ENCODE measurements around the gene CUL3. TPM values are rescaled to one million over a fixed set of nuclear protein-coding genes. Genes with fewer than 3 reads are reported as not detected.
A peak's percentile ranks its signal among the peaks of the same experiment; 100 is the strongest.

Gene CUL3
- polyA plus RNA-seq, 6 donors from 2014 or later: 29.4 to 65.2 (median 40.3) TPM

DNA sequence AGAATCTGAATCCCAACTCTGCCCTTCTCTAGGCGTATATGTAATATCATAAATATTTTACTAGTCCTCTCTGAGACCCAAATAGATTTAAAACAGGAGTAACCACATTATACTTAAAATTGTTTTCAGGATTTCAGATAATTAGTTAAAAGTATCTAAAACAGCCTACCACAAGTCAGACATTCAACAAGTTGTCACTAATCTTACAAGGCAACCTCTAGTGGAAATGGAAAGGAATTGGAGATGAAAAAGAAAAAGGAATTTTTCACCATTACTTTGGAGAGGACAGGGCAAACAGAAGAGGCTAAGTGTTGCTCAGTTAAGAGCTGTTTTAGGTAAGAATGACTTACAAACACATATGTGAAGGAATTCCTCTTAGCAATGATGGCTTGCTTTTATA is 11.4 kb downstream of the CUL3 start:
- Mint-ChIP-seq H3K27ac (peak overlapping the region in 2 of 6 donors; percentile 9 to 62), H3K27me3 (no peaks in the 10 kb centered on the region), H3K4me1 (peaks cover 56 to 78% (median 73%) of the 10 kb centered on the region in 3 donors), H3K9me3 (no peaks in the 10 kb centered on the region), H3K4me3 (peak overlapping the region in 6 of 8 donors; percentile 3 to 66 (median 36)), H3K36me3 (no peaks in the 10 kb centered on the region)
- ATAC-seq (ENCODE audit: low read depth in 2 of 2): no peak
- DNase-seq: no peak

GRCh38 chr2:224572338-224572737 is 12.8 kb downstream of the CUL3 start:
- ATAC-seq (ENCODE audit: low read depth in 2 of 2) (no peak), DNase-seq (no peak)
- Mint-ChIP-seq H3K27ac (no peak overlapping the region), H3K4me3 (peak overlapping the region in 5 of 8 donors; percentile 4 to 40 (median 36)), H3K4me1 (peaks cover 62 to 85% (median 80%) of the 10 kb centered on the region in 3 donors), H3K36me3 (peaks cover 9% of the 10 kb centered on the region in 2 donors), H3K27me3 (no peaks in the 10 kb centered on the region), H3K9me3 (peaks cover 0 to 7% (median 4%) of the 10 kb centered on the region in 7 donors)

DNA sequence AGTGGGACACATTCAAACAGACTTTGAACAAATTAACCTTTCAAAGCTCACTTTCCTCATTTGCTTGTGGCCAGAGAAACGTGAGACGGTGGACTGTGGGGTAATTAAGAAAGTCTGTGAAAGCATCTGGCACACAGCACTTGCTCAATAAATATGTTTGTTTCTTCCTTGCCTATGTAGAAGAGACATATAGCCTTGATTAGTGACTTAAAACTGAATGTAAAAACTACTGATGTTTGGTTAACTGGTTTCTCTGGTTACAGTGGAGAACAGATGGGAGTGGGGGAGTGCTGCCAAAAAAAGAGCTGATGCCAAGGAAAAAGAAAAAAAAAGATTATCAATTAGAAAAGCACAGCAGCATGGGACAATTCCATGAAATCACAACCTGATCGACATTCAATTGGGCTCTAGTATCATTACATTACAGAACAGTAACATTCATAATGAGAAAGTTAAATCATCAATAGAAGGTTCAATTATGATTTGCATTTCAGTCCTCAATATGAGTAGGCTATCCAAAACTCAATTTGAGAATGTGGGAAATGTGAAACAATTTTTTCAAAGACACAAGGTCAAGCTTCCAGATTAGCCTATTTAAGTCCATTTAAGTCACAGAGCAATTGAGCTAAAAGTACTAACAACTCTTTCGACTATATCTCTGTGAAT is 14.7 kb downstream of the CUL3 start:
- DNase-seq (no peak), ATAC-seq (ENCODE audit: low read depth in 2 of 2) (no peak)
- peak overlapping the region in 5 of 8 donors; percentile 7 to 61 (median 20) for H3K4me3 Mint-ChIP-seq
- H3K27ac Mint-ChIP-seq: peak overlapping the region in 3 of 6 donors; percentile 16 to 58 (median 48)
- peaks cover 25% of the 10 kb centered on the region in 2 donors for H3K36me3 Mint-ChIP-seq
- H3K9me3 Mint-ChIP-seq: peaks cover 0 to 14% (median 6%) of the 10 kb centered on the region in 7 donors
- H3K27me3 Mint-ChIP-seq: no peaks in the 10 kb centered on the region
- H3K4me1 Mint-ChIP-seq: peaks cover 61 to 75% (median 74%) of the 10 kb centered on the region in 3 donors

GRCh38 chr2:224569654-224570053 is 15.5 kb downstream of the CUL3 start:
- DNase-seq (no peak), ATAC-seq (ENCODE audit: low read depth in 2 of 2) (no peak)
- Mint-ChIP-seq H3K27me3 (no peaks in the 10 kb centered on the region), H3K9me3 (peaks cover 0 to 14% (median 6%) of the 10 kb centered on the region in 7 donors), H3K4me3 (peak overlapping the region in 1 of 8 donors; percentile 61), H3K27ac (peak overlapping the region in 1 of 6 donors; percentile 48), H3K36me3 (peaks cover 27% of the 10 kb centered on the region in 2 donors), H3K4me1 (peaks cover 58 to 75% (median 74%) of the 10 kb centered on the region in 3 donors)

GRCh38 chr2:224565452-224566035 is 19.6 kb downstream of the CUL3 start:
- no peaks in the 10 kb centered on the region for H3K27me3 Mint-ChIP-seq
- DNase-seq: no peak
- peaks cover 27% of the 10 kb centered on the region in 2 donors for H3K36me3 Mint-ChIP-seq
- H3K4me3 Mint-ChIP-seq: peak overlapping the region in 1 of 8 donors; percentile 36
- H3K9me3 Mint-ChIP-seq: peaks cover 0 to 14% (median 6%) of the 10 kb centered on the region in 7 donors
- peak overlapping the region in 3 of 6 donors; percentile 15 to 57 (median 42) for H3K27ac Mint-ChIP-seq
- peaks cover 44 to 66% (median 48%) of the 10 kb centered on the region in 3 donors for H3K4me1 Mint-ChIP-seq
- no peak for ATAC-seq (ENCODE audit: low read depth in 2 of 2)

DNA sequence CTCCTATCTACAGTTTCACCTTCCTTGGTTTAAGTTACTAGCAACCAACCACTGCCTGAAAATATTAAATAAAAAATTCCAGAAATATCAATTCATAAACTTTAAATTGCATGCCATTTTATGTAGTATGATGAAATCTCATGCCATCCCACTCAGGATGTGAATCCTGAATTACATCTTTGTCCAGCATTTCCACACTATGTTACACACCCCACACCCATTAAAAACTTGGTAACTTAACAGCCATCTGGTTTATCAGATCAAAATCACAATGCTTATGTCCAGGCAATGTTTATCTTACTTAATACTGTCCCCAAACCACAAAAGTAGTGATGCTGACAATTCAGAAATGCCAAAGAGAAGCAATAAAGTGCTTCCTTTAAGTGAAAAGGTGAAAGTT is 21.6 kb downstream of the CUL3 start:
- ATAC-seq (ENCODE audit: low read depth in 2 of 2) (no peak), DNase-seq (no peak)
- Mint-ChIP-seq H3K4me3 (peak overlapping the region in 2 of 8 donors; percentile 22 to 56), H3K27ac (peak overlapping the region in 2 of 6 donors; percentile 5 to 46), H3K4me1 (peaks cover 30 to 54% (median 37%) of the 10 kb centered on the region in 3 donors), H3K9me3 (peaks cover 0 to 14% (median 6%) of the 10 kb centered on the region in 7 donors), H3K36me3 (peaks cover 27% of the 10 kb centered on the region in 2 donors), H3K27me3 (no peaks in the 10 kb centered on the region)

GRCh38 chr2:224562831-224563230 is 22.3 kb downstream of the CUL3 start:
- Mint-ChIP-seq H3K4me3 (peak overlapping the region in 1 of 8 donors; percentile 22), H3K9me3 (peaks cover 0 to 11% (median 3%) of the 10 kb centered on the region in 7 donors), H3K27ac (peak overlapping the region in 1 of 6 donors; percentile 41)

GRCh38 chr2:224561234-224562005 is 23.7 kb downstream of the CUL3 start:
- Mint-ChIP-seq H3K36me3 (peaks cover 12 to 15% of the 10 kb centered on the region in 2 donors), H3K27me3 (no peaks in the 10 kb centered on the region), H3K9me3 (no peaks in the 10 kb centered on the region), H3K4me3 (peak overlapping the region in 2 of 8 donors; percentile 26 to 36), H3K27ac (peak overlapping the region in 1 of 6 donors; percentile 1), H3K4me1 (peaks cover 27 to 52% (median 37%) of the 10 kb centered on the region in 3 donors)
- ATAC-seq (ENCODE audit: low read depth in 2 of 2) (peak; percentile 32 to 49), DNase-seq (no peak)

More at GRCh38 chr2:224562831-224563230, 22.3 kb downstream of the CUL3 start:
- DNase-seq (no peak), ATAC-seq (ENCODE audit: low read depth in 2 of 2) (no peak)
- peaks cover 29 to 58% (median 41%) of the 10 kb centered on the region in 3 donors for H3K4me1 Mint-ChIP-seq
- peaks cover 22 to 23% of the 10 kb centered on the region in 2 donors for H3K36me3 Mint-ChIP-seq
- no peaks in the 10 kb centered on the region for H3K27me3 Mint-ChIP-seq

DNA sequence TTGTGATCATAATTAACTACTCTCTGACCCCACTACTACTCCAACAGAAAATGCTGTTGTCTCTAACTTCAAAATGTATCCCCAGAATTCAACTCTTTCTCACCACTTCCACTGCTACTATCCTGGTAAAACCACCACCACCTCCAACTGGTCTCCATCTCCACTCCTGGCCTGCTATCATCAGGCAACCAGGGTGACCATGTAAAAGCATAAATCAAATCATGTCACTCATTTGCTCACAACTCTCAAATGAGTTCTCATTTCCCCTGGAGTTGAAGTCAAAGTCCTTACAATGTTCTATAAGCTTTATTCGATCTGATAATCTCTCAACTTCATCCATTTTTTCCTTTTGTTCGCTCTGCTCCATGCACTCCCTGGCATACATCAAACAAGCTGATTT is 24.6 kb downstream of the CUL3 start:
- no peaks in the 10 kb centered on the region for H3K9me3 Mint-ChIP-seq
- ATAC-seq (ENCODE audit: low read depth in 2 of 2) (no peak), DNase-seq (no peak)
- peaks cover 22 to 51% (median 33%) of the 10 kb centered on the region in 3 donors for H3K4me1 Mint-ChIP-seq
- H3K27me3 Mint-ChIP-seq: no peaks in the 10 kb centered on the region
- no peak overlapping the region for H3K4me3 Mint-ChIP-seq
- H3K36me3 Mint-ChIP-seq: peaks cover 3 to 7% of the 10 kb centered on the region in 2 donors
- H3K27ac Mint-ChIP-seq: no peak overlapping the region

DNA sequence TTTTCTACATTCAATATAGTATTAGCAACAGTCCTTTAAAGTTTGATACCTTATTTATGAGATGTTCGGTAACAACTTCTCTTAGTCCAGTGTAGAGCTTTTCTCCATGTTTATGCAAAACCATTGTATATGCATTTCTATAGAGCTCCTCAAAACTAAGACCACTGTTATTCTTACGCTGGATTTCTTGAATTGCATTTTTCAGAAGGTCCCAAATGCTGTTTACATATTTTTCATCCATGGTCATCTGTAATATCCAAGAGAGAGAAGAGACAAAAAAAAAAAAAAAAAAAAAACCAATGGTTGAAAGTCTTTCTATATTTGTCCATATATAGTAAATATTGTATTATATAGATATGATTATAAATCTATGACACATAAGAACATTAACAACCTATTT is 27.6 kb downstream of the CUL3 start:
- Mint-ChIP-seq H3K27ac (no peak overlapping the region), H3K4me3 (no peak overlapping the region), H3K36me3 (peaks cover 4 to 7% of the 10 kb centered on the region in 2 donors), H3K27me3 (no peaks in the 10 kb centered on the region), H3K4me1 (peaks cover 25 to 41% (median 25%) of the 10 kb centered on the region in 3 donors), H3K9me3 (no peaks in the 10 kb centered on the region)
- no peak for DNase-seq
- ATAC-seq (ENCODE audit: low read depth in 2 of 2): no peak

DNA sequence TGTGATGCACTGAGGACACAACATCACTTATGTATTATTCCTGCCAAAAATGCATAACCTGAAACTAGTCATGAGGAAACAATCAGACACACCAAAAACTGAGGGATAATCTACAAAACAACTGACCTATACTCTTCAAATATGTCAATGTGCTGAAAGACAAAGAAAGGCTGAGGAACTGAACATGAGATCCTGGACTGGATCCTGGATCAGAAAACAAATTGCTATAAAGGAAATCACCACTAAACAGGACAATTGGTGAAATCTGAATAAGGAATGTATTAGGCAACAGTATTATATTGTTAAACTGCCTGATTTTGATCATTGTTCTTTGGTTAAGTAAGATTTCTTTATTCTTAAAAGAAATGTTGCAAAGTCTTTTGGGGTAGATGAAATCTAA is 28.8 kb downstream of the CUL3 start:
- no peak for DNase-seq
- H3K27ac Mint-ChIP-seq: no peak overlapping the region
- peaks cover 4 to 7% of the 10 kb centered on the region in 2 donors for H3K36me3 Mint-ChIP-seq
- no peak for ATAC-seq (ENCODE audit: low read depth in 2 of 2)
- peaks cover 27 to 36% (median 30%) of the 10 kb centered on the region in 3 donors for H3K4me1 Mint-ChIP-seq
- H3K27me3 Mint-ChIP-seq: no peaks in the 10 kb centered on the region
- no peaks in the 10 kb centered on the region for H3K9me3 Mint-ChIP-seq
- no peak overlapping the region for H3K4me3 Mint-ChIP-seq

DNA sequence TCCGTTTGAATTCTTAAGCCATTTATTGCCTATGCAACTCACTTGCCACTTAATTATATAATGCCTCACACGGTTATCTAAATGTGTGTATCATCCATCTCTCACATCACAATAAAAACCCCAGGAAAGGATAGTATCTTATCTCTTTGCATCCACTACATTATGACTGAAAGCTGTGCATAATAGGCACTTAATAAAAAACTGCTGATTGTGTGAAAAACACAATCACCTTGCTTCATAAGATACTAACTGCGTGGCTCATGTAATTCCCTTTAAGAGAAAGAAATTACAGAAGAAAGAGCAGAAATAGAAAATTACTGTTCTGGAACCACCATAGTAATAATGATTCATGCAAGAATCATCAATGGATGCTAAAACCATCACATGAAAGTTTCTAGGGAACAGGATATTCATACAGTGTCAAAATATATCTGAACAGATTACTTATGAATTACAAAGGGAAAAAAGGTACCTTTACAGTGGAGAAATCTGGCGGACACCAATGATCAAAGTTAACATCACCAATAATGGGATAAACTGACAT is 29.3 kb downstream of the CUL3 start:
- Mint-ChIP-seq H3K27me3 (no peaks in the 10 kb centered on the region), H3K27ac (peak overlapping the region in 1 of 6 donors; percentile 86), H3K4me1 (peaks cover 27 to 38% (median 30%) of the 10 kb centered on the region in 3 donors), H3K36me3 (peaks cover 4 to 7% of the 10 kb centered on the region in 2 donors), H3K4me3 (no peak overlapping the region), H3K9me3 (no peaks in the 10 kb centered on the region)
- ATAC-seq (ENCODE audit: low read depth in 2 of 2) (no peak), DNase-seq (no peak)

- DNase-seq: no peak
- no peaks in the 10 kb centered on the region for H3K27me3 Mint-ChIP-seq
- no peak overlapping the region for H3K4me3 Mint-ChIP-seq
- ATAC-seq (ENCODE audit: low read depth in 2 of 2): no peak
- H3K9me3 Mint-ChIP-seq: no peaks in the 10 kb centered on the region
- H3K4me1 Mint-ChIP-seq: peaks cover 24 to 36% (median 36%) of the 10 kb centered on the region in 3 donors
- H3K36me3 Mint-ChIP-seq: peaks cover 7 to 10% of the 10 kb centered on the region in 2 donors
- H3K27ac Mint-ChIP-seq: peak overlapping the region in 2 of 6 donors; percentile 5 to 13
Observed at GRCh38 chr2:224552771-224553170, 32.4 kb downstream of the CUL3 start.
